Smooth muscle cell of the brain vasculature (primary cell): Measurements from ENCODE around the gene NUF2.

Experiments used
- DNase-seq: peaks from one replicate; pipeline ENCODE4 v3.0.0-alpha.2; 2012; ENCODE audit warnings: low read depth, low spot score

Gene NUF2

DNA sequence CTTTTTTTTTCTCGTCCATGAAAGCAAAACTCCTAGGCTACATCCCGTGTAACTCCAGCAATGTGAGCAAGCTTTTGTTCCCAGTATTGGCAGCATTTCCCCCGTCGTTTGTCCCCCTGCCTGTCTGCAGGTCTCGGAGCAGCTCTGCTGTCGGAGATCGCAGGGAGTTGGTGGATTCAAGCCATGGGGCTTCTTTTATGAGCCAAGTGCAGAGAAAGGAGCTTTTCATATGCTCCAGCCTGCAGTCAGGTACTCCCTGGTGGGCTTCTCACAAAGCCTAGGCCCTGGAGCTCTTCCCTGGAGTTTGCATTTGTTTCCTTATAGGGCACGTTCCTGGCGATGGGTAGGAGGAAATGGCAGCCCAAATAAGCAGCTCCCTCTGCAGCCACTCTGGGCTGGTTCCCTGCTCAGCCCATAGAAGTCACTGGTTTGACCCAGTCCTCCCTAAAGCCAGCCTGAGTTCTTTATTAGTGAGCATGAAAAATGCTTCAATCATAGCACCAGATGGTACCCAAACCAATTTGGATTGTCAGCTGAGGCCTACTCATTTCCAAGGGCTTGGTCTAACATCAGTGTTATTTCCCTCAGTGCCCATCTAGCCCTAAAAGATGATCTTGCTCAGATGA is 78.3 kb downstream of the NUF2 start:
- no peak for DNase-seq

DNA sequence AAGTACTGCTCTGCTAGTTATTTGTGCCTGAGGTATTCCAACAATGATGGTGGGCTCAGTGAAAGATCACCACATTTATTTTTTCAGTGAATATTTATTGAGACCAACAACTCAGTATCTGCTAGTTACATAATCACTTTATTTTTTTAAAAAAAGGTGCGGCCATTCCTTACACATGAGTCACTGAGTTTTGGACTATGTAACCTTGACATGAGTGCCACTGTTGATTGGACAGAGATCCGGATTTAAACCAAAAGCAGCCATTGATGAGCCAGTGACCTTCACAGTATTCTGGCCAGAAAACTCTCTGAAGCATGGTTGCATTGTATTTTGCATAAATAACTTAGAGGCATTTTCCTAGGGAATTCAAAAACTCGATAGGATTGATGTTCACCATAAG is 79.5 kb downstream of the NUF2 start:
- no peak for DNase-seq
